ENCODE data around the gene PCDHA2.
"Not testable (repeated sequence)": the region's sequence is repeated elsewhere in the genome, so short reads cannot be mapped to it uniquely, and the experiment has no call there.

PCDHA2 gene

DNA sequence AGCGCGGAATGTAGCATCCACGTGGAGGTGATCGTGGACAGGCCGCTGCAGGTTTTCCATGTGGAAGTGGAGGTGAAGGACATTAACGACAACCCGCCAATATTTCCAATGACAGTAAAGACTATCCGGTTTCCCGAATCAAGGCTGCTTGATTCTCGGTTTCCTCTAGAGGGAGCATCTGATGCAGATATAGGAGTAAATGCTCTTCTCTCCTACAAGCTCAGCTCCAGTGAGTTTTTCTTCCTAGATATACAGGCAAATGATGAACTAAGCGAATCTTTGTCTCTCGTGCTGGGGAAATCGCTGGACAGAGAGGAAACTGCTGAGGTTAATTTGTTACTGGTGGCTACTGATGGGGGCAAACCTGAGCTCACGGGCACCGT, 598 bp downstream of the PCDHA2 start:
- Histone ChIP-seq H3K4me1 (ENCODE audit: control insufficient read depth, insufficient read depth, low read length) (no peaks in the 10 kb centered on the region), H3K4me3 (ENCODE audit: insufficient read depth, low read depth, low read length) (peak overlapping the region; percentile 7), H3K9me3 (ENCODE audit: control insufficient read depth, low read length) (no peaks in the 10 kb centered on the region), H3K27me3 (ENCODE audit: control insufficient read depth, insufficient read depth, low read length, poor library complexity, severe bottlenecking) (no peaks in the 10 kb centered on the region), H3K36me3 (ENCODE audit: control insufficient read depth, insufficient read depth, low read length) (peaks cover 9% of the 10 kb centered on the region), H3K27ac (ENCODE audit: insufficient read depth, low read depth, low read length, poor library complexity, severe bottlenecking) (no peak overlapping the region)
- WGBS, 2 experiments = 75 to 82% methylated on average over 15 of the region's 15 CpGs

DNA sequence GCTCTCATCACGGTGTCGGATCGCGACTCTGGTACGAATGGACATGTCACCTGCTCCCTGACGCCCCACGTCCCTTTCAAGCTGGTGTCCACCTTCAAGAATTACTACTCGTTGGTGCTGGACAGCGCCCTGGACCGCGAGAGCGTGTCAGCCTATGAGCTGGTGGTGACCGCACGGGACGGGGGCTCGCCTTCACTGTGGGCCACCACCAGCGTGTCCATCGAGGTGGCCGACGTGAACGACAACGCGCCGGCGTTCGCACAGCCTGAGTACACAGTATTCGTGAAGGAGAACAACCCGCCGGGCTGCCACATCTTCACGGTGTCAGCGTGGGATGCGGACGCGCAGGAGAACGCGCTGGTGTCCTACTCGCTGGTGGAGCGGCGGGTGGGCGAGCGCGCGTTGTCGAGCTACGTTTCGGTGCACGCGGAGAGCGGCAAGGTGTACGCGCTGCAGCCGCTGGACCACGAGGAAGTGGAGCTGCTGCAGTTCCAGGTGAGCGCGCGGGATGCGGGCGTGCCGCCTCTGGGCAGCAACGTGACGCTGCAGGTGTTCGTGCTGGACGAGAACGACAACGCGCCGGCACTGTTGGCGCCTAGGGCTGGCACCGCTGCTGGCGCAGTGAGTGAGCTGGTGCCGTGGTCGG, 1.5 kb downstream of the PCDHA2 start:
- not testable (repeated sequence) for H3K4me3 ChIP-seq (ENCODE audit: insufficient read depth, low read depth, low read length); H3K27me3 ChIP-seq (ENCODE audit: control insufficient read depth, insufficient read depth, low read length, poor library complexity, severe bottlenecking); H3K36me3 ChIP-seq (ENCODE audit: control insufficient read depth, insufficient read depth, low read length); H3K9me3 ChIP-seq (ENCODE audit: control insufficient read depth, low read length); H3K4me1 ChIP-seq (ENCODE audit: control insufficient read depth, insufficient read depth, low read length); H3K27ac ChIP-seq (ENCODE audit: insufficient read depth, low read depth, low read length, poor library complexity, severe bottlenecking)
- WGBS, 2 experiments = 97% methylated on average over 72 of the region's 72 CpGs

DNA sequence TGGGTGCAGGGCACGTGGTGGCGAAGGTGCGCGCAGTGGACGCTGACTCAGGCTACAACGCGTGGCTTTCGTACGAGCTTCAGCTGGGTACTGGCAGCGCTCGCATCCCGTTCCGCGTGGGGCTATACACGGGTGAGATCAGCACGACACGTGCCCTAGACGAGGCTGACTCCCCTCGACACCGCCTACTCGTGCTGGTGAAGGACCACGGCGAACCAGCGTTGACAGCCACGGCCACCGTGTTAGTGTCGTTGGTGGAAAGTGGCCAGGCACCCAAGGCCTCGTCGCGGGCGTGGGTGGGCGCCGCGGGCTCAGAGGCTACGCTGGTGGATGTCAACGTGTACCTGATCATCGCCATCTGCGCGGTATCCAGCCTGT, 2.1 kb downstream of the PCDHA2 start:
- WGBS, 2 experiments = 96 to 97% methylated on average over 39 of the region's 39 CpGs
- Histone ChIP-seq H3K36me3 (ENCODE audit: control insufficient read depth, insufficient read depth, low read length) (peaks cover 9% of the 10 kb centered on the region), H3K4me1 (ENCODE audit: control insufficient read depth, insufficient read depth, low read length) (no peaks in the 10 kb centered on the region), H3K27me3 (ENCODE audit: control insufficient read depth, insufficient read depth, low read length, poor library complexity, severe bottlenecking) (no peaks in the 10 kb centered on the region), H3K27ac (ENCODE audit: insufficient read depth, low read depth, low read length, poor library complexity, severe bottlenecking) (no peak overlapping the region), H3K4me3 (ENCODE audit: insufficient read depth, low read depth, low read length) (no peak overlapping the region), H3K9me3 (ENCODE audit: control insufficient read depth, low read length) (no peaks in the 10 kb centered on the region)

DNA sequence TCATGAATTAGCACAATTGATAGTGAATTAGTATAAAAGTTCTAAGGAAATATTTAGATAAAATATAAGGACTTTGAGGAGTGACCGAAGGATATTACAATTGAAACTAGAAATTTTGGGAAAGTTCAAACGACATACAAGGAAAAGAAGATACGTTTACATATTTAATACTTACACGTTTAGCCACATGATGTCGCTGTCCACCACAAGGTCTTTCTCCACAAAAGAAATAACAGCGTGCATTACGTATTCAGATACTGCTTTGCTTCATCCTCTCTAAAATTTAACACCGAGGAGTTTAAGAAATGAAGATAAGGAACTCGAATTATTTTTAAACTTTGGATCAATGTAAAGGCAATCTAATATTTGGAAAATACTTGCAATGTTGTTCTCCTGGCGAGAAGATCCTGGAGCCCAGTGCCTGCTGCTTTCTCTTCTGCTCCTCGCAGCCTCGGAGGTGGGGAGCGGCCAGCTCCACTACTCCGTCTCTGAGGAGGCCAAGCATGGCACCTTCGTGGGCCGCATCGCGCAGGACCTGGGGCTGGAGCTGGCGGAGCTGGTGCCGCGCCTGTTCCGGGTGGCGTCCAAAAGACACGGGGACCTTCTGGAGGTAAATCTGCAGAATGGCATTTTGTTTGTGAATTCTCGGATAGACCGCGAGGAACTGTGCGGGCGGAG, 6.3 kb downstream of the PCDHA2 start, which contains the start of gene PCDHA3:
Gene PCDHA3, plus strand, starts transcription at position 242 of the 678 bp plus-strand sequence.
- Histone ChIP-seq H3K9me3 (ENCODE audit: control insufficient read depth, low read length) (no peaks in the 10 kb centered on the region), H3K27me3 (ENCODE audit: control insufficient read depth, insufficient read depth, low read length, poor library complexity, severe bottlenecking) (no peaks in the 10 kb centered on the region), H3K36me3 (ENCODE audit: control insufficient read depth, insufficient read depth, low read length) (peaks cover 3% of the 10 kb centered on the region), H3K4me1 (ENCODE audit: control insufficient read depth, insufficient read depth, low read length) (no peaks in the 10 kb centered on the region), H3K27ac (ENCODE audit: insufficient read depth, low read depth, low read length, poor library complexity, severe bottlenecking) (no peak within 1 kb of the TSS), H3K4me3 (ENCODE audit: insufficient read depth, low read depth, low read length) (no peak within 1 kb of the TSS)
- 95 to 96% methylated on average over 29 of the region's 29 CpGs for WGBS, 2 experiments

DNA sequence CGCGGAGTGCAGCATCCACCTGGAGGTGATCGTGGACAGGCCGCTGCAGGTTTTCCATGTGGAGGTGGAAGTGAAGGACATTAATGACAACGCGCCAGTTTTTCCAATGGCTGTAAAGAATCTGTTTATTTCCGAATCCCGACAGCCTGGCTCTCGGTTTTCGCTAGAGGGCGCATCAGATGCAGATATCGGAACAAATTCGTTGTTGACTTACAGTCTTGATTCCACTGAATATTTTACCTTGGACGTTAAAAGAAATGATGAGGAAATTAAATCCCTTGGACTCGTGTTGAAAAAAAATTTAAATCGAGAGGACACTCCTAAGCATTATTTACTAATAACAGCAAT, 6.8 kb downstream of the PCDHA2 start:
- WGBS, 2 experiments = 96 to 97% methylated on average over 16 of the region's 16 CpGs
- no peaks in the 10 kb centered on the region for H3K4me1 ChIP-seq (ENCODE audit: control insufficient read depth, insufficient read depth, low read length)
- no peaks in the 10 kb centered on the region for H3K9me3 ChIP-seq (ENCODE audit: control insufficient read depth, low read length)
- H3K36me3 ChIP-seq (ENCODE audit: control insufficient read depth, insufficient read depth, low read length) = no peaks in the 10 kb centered on the region
- H3K4me3 ChIP-seq (ENCODE audit: insufficient read depth, low read depth, low read length) = no peak overlapping the region
- no peaks in the 10 kb centered on the region for H3K27me3 ChIP-seq (ENCODE audit: control insufficient read depth, insufficient read depth, low read length, poor library complexity, severe bottlenecking)
- H3K27ac ChIP-seq (ENCODE audit: insufficient read depth, low read depth, low read length, poor library complexity, severe bottlenecking) = no peak overlapping the region

DNA sequence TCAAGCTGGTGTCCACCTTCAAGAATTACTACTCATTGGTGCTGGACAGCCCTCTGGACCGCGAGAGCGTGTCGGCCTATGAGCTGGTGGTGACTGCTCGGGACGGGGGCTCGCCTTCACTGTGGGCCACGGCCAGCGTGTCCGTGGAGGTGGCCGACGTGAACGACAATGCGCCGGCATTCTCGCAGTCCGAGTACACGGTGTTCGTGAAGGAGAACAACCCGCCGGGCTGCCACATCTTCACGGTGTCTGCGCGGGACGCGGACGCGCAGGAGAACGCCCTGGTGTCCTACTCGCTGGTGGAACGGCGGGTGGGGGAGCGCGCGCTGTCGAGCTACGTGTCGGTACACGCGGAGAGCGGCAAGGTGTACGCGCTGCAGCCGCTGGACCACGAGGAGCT, 7.7 kb downstream of the PCDHA2 start:
- not testable (repeated sequence) for H3K4me1 ChIP-seq (ENCODE audit: control insufficient read depth, insufficient read depth, low read length); H3K27ac ChIP-seq (ENCODE audit: insufficient read depth, low read depth, low read length, poor library complexity, severe bottlenecking); H3K27me3 ChIP-seq (ENCODE audit: control insufficient read depth, insufficient read depth, low read length, poor library complexity, severe bottlenecking); H3K4me3 ChIP-seq (ENCODE audit: insufficient read depth, low read depth, low read length); H3K9me3 ChIP-seq (ENCODE audit: control insufficient read depth, low read length); H3K36me3 ChIP-seq (ENCODE audit: control insufficient read depth, insufficient read depth, low read length)
- 97% methylated on average over 45 of the region's 45 CpGs for WGBS, 2 experiments

DNA sequence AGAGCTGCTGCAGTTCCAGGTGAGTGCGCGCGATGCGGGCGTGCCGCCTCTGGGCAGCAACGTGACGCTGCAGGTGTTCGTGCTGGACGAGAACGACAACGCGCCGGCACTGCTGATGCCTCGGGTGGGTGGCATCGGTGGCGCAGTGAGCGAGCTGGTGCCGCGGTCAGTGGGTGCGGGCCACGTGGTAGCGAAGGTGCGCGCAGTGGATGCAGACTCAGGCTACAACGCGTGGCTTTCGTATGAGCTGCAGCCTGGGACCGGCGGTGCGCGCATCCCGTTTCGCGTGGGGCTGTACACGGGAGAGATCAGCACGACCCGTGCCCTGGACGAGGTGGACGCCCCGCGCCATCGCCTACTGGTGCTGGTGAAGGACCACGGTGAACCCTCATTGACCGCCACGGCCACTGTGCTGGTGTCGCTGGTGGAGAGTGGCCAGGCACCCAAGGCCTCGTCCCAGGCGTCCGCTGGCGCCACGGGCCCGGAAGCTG, 8.2 kb downstream of the PCDHA2 start:
- H3K27me3 ChIP-seq (ENCODE audit: control insufficient read depth, insufficient read depth, low read length, poor library complexity, severe bottlenecking) = no peaks in the 10 kb centered on the region
- no peaks in the 10 kb centered on the region for H3K9me3 ChIP-seq (ENCODE audit: control insufficient read depth, low read length)
- no peak overlapping the region for H3K27ac ChIP-seq (ENCODE audit: insufficient read depth, low read depth, low read length, poor library complexity, severe bottlenecking)
- no peaks in the 10 kb centered on the region for H3K36me3 ChIP-seq (ENCODE audit: control insufficient read depth, insufficient read depth, low read length)
- WGBS, 2 experiments = 95 to 96% methylated on average over 53 of the region's 53 CpGs
- H3K4me3 ChIP-seq (ENCODE audit: insufficient read depth, low read depth, low read length) = no peak overlapping the region
- no peaks in the 10 kb centered on the region for H3K4me1 ChIP-seq (ENCODE audit: control insufficient read depth, insufficient read depth, low read length)

DNA sequence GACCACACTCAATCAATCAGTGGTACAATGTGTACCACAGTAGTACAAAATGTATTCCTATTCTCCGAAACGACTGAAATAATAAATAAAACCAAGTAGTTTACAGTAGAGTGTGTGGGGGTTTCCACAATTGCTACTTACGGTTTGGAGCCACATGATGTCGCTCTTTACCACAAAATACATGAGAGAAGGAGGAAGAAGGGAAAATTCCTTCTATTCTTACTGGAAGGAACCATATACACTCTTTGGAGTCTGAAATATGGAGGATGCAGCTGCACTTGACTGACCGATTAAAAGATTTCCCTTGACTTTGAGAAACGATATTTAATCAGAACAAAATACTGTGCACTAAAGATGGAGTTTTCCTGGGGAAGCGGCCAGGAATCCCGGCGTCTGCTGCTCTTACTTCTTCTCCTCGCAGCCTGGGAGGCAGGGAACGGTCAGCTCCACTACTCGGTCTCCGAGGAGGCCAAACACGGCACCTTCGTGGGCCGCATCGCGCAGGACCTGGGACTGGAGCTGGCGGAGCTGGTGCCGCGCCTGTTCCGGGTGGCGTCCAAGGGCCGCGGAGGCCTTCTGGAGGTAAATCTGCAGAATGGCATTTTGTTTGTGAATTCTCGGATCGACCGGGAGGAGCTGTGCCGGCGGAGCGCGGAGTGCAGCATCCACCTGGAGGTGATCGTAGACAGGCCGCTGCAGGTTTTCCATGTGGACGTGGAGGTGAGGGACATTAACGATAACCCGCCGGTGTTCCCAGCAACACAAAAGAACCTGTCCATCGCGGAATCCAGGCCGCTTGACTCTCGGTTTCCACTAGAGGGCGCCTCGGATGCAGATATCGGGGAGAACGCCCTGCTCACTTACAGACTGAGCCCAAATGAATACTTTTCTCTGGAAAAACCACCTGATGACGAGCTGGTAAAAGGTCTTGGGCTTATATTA, 12.5 kb downstream of the PCDHA2 start, which contains the start of gene PCDHA4:
Gene PCDHA4, plus strand, starts transcription at position 235 of the 942 bp plus-strand sequence.
- no peaks in the 10 kb centered on the region for H3K9me3 ChIP-seq (ENCODE audit: control insufficient read depth, low read length)
- H3K4me3 ChIP-seq (ENCODE audit: insufficient read depth, low read depth, low read length) = peak within 1 kb of the TSS; percentile 67
- H3K36me3 ChIP-seq (ENCODE audit: control insufficient read depth, insufficient read depth, low read length) = no peaks in the 10 kb centered on the region
- H3K27me3 ChIP-seq (ENCODE audit: control insufficient read depth, insufficient read depth, low read length, poor library complexity, severe bottlenecking) = no peaks in the 10 kb centered on the region
- H3K4me1 ChIP-seq (ENCODE audit: control insufficient read depth, insufficient read depth, low read length) = no peaks in the 10 kb centered on the region
- H3K27ac ChIP-seq (ENCODE audit: insufficient read depth, low read depth, low read length, poor library complexity, severe bottlenecking) = no peak within 1 kb of the TSS
- 29 to 30% methylated on average over 44 to 47 of the region's 47 CpGs for WGBS, 2 experiments

DNA sequence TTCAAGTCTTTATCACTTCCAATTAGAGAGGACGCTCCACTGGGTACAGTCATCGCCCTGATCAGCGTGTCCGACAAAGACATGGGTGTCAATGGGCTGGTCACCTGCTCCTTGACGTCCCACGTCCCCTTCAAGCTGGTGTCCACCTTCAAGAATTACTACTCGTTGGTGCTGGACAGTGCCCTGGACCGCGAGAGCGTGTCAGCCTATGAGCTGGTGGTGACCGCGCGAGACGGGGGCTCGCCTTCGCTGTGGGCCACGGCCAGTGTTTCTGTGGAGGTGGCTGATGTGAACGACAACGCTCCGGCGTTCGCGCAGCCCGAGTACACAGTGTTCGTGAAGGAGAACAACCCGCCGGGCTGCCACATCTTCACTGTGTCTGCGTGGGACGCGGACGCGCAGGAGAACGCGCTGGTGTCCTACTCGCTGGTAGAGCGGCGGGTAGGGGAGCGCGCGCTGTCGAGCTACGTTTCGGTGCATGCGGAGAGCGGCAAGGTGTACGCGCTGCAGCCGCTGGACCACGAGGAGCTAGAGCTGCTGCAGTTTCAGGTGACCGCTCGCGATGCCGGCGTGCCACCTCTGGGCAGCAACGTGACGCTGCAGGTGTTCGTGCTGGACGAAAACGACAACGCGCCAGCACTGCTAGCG, 13.7 kb downstream of the PCDHA2 start:
- H3K36me3 ChIP-seq (ENCODE audit: control insufficient read depth, insufficient read depth, low read length); H3K9me3 ChIP-seq (ENCODE audit: control insufficient read depth, low read length); H3K4me3 ChIP-seq (ENCODE audit: insufficient read depth, low read depth, low read length); H3K27ac ChIP-seq (ENCODE audit: insufficient read depth, low read depth, low read length, poor library complexity, severe bottlenecking); H3K4me1 ChIP-seq (ENCODE audit: control insufficient read depth, insufficient read depth, low read length); H3K27me3 ChIP-seq (ENCODE audit: control insufficient read depth, insufficient read depth, low read length, poor library complexity, severe bottlenecking): not testable (repeated sequence)
- 96 to 97% methylated on average over 62 of the region's 62 CpGs for WGBS, 2 experiments

All from ectodermal cell (in vitro differentiated cells).